DMS79 treated with DMSO at 0.1 percent for 48 hours (cell line): ENCODE measurements around the gene SNX33.
"Not testable (repeated sequence)": the region's sequence is repeated elsewhere in the genome, so short reads cannot be mapped to it uniquely, and the experiment has no call there.

Experiments
- DNase-seq: peaks from one replicate; lab custom pipeline; 2025; lab: John Stamatoyannopoulos, UW

The SNX33 gene

DNA sequence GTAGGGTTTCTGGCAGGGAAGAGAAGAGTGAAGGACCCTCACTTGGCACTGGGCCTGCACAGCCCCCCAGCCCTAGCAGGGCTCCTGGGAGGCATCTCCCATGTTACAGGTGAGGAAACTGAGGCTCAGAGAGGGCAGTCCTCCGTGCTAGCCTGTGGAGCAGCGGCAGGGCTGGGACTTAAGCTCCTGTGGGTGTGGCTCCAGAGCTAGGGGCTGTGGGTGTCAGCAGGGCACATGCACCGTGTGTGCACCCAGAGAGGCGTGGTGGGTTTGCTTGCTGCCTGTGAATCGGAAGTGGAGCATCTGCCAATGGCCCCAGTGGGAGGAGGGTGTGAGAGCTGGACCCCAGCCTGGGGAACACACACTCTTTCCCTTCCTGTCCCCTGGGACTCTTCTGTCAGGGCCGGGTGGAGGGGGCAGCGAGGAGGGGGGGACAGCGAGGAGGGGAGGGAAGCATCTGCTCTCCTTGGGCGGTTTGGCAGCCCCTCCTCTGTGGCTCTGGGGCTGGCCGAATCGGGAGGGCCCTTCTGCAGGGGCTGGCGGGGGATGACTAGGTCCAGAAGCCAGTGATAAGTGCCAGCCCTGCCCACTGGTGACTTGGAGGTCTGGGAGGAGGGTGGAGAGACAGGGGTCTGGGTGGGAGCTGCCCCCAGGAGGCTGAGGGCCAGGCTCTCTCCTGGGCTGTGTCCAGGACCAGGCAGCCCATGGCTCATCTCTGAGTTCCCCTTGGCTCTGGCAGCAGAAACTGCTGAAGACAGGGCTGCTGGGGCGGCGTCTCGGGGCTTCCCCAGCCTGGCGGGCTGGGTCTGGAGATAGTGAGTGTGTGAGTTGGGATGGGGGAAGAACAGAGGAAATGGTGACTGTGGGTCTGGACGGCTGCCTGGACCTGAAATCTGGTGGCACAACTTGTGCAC lies 52.5 kb downstream of the SNX33 start:
- not testable (repeated sequence) for DNase-seq

DNA sequence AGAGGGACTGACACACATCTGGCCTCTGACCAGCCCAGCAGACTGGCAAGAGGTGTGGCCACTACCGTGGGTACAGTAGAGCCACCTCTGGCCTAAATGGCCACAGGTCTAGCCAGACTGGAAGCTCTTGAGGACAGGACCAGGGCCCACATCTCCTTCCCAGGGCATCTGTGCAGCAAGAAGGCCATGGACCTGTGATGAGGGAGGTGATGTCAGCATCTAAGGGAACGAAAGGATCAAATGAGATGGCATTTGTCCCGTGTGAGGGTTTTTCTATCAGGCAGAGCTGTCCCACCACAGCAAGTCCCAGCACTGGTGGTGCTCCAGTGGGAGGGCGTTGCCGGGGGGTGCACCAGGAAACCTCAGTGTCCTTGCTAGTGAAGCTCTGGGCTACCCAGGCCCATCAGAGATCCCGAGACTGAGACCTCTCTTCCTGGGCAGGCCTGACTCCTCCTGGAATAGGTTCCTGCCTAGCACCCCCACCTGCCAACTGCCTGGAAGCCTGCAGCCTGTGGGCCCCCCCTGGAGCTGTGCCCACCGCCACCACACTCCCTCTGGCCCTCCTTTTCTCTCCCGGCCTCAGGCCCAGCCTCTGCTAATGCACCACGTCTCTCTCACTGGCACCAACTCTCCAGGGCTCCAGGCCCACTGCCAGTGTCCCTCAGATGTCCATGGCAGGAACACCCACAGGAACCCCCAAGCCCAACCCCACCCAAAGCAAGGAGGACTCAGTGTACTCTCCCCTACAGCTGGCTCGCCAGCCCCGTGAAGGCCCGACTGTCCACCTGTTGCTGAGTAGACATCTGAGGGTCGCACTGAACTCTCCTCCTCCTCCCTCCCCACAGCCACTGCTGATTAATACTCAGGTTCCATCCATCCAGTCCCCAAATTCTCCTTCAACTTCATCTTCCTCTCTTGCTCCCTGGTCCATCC lies 53.6 kb downstream of the SNX33 start:
- DNase-seq: not testable (repeated sequence)

DNA sequence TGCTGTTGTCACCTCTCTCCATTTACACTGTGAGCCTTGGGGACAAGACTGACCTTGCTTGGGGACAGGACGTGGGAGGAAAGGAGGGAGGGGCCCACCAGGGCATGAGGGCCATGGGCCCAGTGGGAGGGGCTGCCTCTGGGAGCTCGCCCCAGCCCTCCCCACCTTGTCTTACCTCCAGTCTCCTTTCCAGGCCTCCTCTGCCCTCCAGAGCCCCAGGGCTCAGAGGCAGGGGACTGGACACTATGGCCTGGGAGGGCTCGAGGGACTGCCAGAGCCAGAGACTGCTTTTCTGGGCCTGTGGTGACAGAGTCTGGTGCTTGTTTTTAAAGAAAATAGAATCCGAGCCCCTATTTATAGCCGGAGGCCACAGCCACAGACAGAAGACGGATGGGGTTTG lies 54.7 kb downstream of the SNX33 start:
- no peak for DNase-seq

DNA sequence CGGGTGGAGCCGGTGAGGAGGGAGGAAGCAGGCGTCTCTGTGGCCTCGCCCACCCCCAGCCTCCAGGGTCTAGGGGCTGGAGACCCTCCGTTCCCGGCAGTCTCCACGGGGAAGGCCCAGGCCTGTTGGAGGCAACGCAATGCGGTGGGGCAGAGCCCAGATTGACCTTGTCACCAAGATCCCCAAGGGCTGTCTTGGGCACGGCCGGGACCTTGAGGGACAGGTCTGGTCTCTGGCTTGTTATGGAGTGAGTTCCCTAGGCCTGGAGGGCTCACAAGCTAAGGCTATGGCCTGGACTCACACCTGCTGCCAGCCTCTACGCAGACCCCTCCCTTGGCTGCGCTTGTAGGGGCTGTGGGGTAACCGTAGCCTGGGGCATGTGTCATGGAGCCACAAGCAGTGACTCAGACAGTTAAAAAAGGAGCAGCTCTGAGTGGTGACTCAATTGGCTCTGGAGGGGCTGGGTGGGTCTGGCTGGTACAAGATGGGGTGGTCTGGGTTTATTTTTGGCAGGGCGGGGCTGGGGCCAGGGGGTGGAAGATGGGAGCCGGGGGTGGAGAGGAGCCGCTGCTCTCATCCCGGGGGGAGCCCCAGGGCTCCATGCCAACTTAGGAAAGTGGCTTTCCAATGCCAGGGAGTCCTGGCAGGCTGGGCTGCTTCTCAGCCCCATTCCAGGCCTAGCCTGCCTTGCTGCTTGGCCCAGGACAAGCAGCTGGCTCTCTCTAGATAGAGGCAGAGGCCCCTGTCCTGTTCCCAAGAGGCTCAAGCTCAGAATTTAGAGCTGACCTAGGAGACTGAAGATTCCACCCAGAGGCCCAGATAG lies 55.9 kb downstream of the SNX33 start:
- not testable (repeated sequence) for DNase-seq

DNA sequence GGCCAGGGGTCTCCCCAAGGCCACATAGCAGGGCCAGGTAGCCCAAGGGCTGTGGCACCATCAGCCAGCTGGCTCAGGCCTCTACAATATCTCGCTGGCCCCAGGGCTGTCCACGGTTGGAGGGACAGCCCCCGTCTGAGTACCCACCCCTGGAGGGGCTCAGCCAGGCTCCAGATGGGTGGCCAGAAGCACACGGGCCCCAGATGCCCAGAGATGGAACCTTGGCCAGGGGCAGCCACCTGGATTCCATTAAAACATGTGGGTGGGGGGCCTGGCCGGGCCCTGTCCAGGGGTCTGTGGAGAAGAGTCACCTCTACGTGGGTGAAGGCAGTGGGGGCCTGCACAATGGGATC lies 56.5 kb downstream of the SNX33 start:
- no peak for DNase-seq

DNA sequence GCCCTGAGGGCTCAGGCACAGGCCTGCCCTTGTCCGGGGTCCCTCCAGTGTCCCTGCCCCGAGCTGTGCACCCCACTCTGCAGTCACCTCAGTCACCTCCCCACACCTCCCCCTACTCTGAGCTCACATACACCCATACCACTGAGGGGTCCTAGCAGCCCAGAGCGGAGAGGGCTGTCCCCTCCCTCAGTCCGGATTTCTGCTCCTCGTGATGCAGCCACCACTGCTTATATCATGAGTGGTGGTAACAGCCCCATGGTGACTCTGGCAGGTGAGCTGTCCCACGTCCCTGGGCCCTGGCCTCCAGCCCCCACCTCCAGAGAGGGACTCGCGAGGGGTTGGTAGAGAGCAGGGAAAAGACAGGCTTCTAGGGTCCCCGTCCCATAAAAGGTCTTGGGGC lies 56.9 kb downstream of the SNX33 start:
- no peak for DNase-seq

DNA sequence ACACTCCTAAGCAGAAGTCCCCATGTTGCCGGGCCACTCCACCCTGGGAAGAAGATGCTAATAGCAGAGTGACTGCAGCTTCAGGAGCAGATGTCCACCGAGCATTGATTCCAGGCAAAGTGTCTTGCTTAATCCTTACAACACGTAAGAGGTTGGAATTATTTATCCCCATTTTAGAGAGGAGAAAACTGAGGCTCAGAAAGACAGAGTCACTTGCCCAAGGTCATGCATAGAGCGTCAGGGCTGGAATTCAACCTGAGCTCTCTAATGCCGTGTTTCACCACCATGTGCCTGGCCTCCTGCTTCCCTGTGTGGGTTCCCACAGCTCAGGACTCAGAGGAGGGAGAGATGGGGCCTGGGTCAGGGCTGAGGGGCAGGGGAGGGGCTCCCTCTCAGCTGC lies 57.7 kb downstream of the SNX33 start:
- not testable (repeated sequence) for DNase-seq

DNA sequence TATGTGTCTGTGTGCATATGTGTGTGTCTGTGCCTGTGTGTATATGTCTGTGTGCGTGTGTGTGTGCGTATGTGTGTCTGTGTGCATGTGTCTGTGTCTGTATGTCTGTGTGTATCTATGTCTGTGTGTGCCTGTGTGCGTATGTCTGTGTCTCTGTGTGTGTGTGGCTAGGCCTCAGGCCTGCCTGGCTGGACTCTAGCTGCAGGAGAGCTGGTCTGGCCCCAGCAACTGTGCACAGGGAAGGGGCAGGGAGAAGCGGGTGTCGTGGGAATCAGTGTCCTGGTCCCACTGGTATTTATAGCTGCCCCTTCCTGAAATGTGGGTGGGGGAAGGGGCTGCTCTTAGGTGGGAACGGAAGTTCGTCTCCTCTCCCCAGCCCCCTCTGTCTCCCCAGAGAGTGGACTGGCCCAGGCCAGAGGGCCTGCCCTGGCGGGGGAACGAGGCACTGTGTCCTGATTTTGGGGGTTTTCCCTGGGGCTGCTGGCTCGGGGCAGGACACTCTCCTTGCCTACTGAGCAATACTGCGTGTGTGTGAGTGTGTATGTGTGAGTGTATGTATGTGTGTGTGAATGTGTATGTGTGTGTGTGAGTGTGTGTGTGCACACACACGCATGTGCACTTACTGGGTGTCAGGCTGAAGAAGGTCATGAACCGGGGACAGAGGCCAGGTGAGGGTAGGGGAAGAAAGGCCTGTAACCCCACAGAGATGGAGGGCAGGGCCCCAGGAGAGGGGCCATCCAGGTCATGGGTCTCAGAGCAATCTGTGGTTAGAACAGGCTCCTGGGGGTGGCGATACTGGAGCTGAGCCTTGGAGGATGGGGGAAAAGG lies 58.4 kb downstream of the SNX33 start:
- no peak for DNase-seq

DNA sequence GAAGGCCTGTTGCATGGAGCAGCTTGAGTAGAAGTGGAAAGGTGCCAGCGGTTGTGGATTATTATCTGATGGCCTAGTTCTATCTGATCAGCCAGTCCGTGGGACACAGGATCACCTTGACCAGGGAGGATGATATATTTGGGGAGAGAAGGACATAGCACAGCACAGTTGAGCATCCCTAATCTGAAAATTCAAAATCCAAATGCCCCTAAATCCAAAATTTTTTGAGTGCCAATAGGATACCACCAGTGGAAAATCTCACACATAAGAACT lies 58.9 kb downstream of the SNX33 start:
- DNase-seq: no peak

DNA sequence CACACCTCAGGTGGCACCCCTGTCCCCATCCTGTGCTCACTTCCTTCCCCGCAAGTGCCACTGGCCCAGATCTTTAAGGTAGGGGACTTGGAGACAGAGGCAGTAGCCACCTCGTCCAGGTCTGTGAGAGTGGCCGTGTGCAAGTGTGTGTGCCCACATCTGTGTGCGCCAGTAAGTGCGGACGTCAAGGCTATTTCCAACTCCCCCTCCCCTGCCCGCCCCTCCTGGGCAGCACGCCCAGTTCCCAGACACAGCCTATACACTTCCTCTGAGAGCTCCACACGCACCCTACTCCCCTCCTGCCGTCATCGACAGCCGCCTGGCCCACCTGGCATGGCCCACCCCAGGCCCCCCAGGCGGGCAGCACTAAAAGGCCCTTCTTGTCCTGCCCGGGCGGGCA lies 61.7 kb downstream of the SNX33 start:
- not testable (repeated sequence) for DNase-seq

DNA sequence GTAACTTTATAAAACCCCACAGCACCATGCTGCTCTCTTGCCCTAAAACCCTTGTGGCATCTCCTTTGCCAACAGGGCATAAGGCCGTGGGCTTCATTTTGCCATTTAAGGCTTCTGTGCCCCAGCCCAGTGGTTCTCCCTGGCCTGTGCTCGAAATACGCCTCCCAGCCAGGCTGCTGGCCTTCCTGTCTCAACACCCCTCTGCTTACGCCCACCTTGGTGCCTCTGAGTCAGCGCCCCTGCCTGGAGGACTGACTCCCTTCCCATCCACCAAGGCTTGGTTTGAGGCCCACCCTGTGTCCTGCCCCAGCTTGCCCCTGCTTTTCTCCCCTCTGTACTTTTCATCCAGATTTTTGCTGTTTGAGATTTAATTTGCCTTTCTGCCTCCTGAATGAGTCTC lies 63.2 kb downstream of the SNX33 start:
- DNase-seq: not testable (repeated sequence)

DNA sequence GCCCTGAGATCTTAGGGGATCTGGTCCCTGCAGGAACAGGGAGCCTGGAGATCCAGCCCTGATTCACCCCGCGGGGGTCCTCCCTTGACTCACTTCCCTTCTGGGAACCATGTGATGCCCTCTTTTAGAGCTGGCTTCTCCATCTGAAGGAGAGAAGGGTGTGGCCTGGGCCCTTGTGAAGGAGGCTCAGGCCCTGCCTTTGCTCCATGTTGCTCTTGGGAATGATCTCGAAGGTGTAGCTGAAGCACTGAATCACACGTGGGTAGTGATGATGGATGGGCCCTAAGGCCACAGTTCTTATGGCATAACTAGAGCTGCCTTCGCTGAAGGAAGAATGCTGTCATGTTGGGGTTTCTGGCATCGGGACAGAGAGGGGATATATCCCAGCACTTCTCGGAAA lies 63.8 kb downstream of the SNX33 start:
- DNase-seq: not testable (repeated sequence)
